Mucosa of descending colon (tissue), 3 donors: Measurements from ENCODE around the gene ANKS1B. TPM values are rescaled to one million over a fixed set of nuclear protein-coding genes. Genes with fewer than 3 reads are reported as not detected.

Experiments used
- ATAC-seq: fragments of 200-7000 bp; cut with Tn5 transposase; one replicate; pipeline ENCODE4 v1.9.1; 2020; ENCODE audit warnings: mild to moderate bottlenecking, moderate library complexity
- DNase-seq, 3 donors: peaks; one replicate each; pipeline ENCODE4 v3.0.0-alpha.2; 2020
- H3K36me3 ChIP-seq: fragments of 200-600 bp; one replicate; pipeline ENCODE4 v1.8.0; 2021; ENCODE audit warnings: low read depth, mild to moderate bottlenecking
- H3K4me1 ChIP-seq: fragments of 200-600 bp; one replicate; pipeline ENCODE4 v1.8.0; 2021; ENCODE audit warnings: low read depth, mild to moderate bottlenecking
- H3K4me3 ChIP-seq: fragments of 200-600 bp; one replicate; pipeline ENCODE4 v1.8.0; 2021; ENCODE audit warnings: mild to moderate bottlenecking
- H3K9me3 ChIP-seq: fragments of 200-600 bp; one replicate; pipeline ENCODE4 v1.8.0; 2021; ENCODE audit warnings: mild to moderate bottlenecking
- CTCF ChIP-seq: fragments of 200-600 bp; IDR thresholded peaks from one replicate; pipeline ENCODE4 v1.8.0; 2022; ENCODE audit warnings: antibody characterized with exemption, mild to moderate bottlenecking
- intact Hi-C, 2 donors: fragments of 100-400 bp; cut with DNase I in 1 of 2; cut with micrococcal nuclease in 1 of 2; formaldehyde crosslinking; loops; one replicate each; pipeline versions ENCODE4 v1.11.0 to v1.11.1; 2022; cut with DNase I, micrococcal nuclease
- total RNA-seq, 3 donors: library from RNA; stranded (reverse); fragmentation: NEBNext Ultra II Directional in 2 of 3; extraction: Animal tissue kit (Norgen Biotek cat#: 25700) in 2 of 3; gene quantifications; one replicate each; pipeline versions ENCODE4 v1.2.1 to v1.2.4, GENCODE V29; 2021 to 2023
- donor health status: DM: no; HTN: no; CAD: no; lungs with moderate emphysema.
- donor health status: DM: no; HTN: no; CAD: no.
- donor health status: DM: no; HTN: yes; CAD: no.

ANKS1B gene
- total RNA-seq, 3 donors from 2014 or later: 1.1 to 22.2 (median 2.3) TPM

- no peak for ATAC-seq
- DNase-seq: no peak
- Histone ChIP-seq H3K36me3 (no peaks in the 10 kb centered on the region), H3K4me1 (no peaks in the 10 kb centered on the region), H3K9me3 (no peaks in the 10 kb centered on the region), H3K4me3 (no peak overlapping the region)
- intact Hi-C loops: no loop called here
- no peak for TF ChIP-seq CTCF
Observed at GRCh38 chr12:99066726-99067125, 918.0 kb downstream of the ANKS1B start.

- H3K9me3 ChIP-seq: no peaks in the 10 kb centered on the region
- no peak for DNase-seq
- no peak overlapping the region for H3K4me3 ChIP-seq
- H3K36me3 ChIP-seq: no peaks in the 10 kb centered on the region
- no peaks in the 10 kb centered on the region for H3K4me1 ChIP-seq
- no peak for ATAC-seq
- no peak for TF ChIP-seq CTCF
- intact Hi-C loops: no loop called here
Observed at GRCh38 chr12:99063182-99063581, 921.6 kb downstream of the ANKS1B start.

GRCh38 chr12:99059824-99060511 is 924.8 kb downstream of the ANKS1B start:
- Histone ChIP-seq H3K9me3 (no peaks in the 10 kb centered on the region), H3K36me3 (no peaks in the 10 kb centered on the region), H3K4me3 (no peak overlapping the region), H3K4me1 (no peaks in the 10 kb centered on the region)
- DNase-seq: no peak
- intact Hi-C loops: no loop called here
- no peak for ATAC-seq
- no peak for TF ChIP-seq CTCF

- H3K9me3 ChIP-seq: no peaks in the 10 kb centered on the region
- H3K4me3 ChIP-seq: no peak overlapping the region
- DNase-seq (no peak), ATAC-seq (no peak)
- no peaks in the 10 kb centered on the region for H3K4me1 ChIP-seq
- H3K36me3 ChIP-seq: no peaks in the 10 kb centered on the region
- intact Hi-C loops: no loop called here
- TF ChIP-seq CTCF: no peak
Observed at GRCh38 chr12:99057670-99058069, 927.1 kb downstream of the ANKS1B start.

- no peaks in the 10 kb centered on the region for H3K9me3 ChIP-seq
- intact Hi-C loops: no loop called here
- H3K4me1 ChIP-seq: no peaks in the 10 kb centered on the region
- ATAC-seq (no peak), DNase-seq (no peak)
- no peak for TF ChIP-seq CTCF
- H3K36me3 ChIP-seq: no peaks in the 10 kb centered on the region
- H3K4me3 ChIP-seq: no peak overlapping the region
Observed at GRCh38 chr12:99056186-99056585, 928.5 kb downstream of the ANKS1B start.

- TF ChIP-seq CTCF: no peak
- Histone ChIP-seq H3K4me3 (no peak overlapping the region), H3K9me3 (no peaks in the 10 kb centered on the region), H3K36me3 (no peaks in the 10 kb centered on the region), H3K4me1 (no peaks in the 10 kb centered on the region)
- ATAC-seq (no peak), DNase-seq (no peak)
- intact Hi-C loops: no loop called here
Observed at GRCh38 chr12:99055299-99055698, 929.4 kb downstream of the ANKS1B start.
